T-cell (primary cell): Measurements from ENCODE around the gene SLC13A1. TPM values are rescaled to one million over a fixed set of nuclear protein-coding genes. Genes with fewer than 3 reads are reported as not detected.

Experiments
- ATAC-seq, 4 experiments: fragments of 200-7000 bp in 3 of 4; fragments of 150-1000 bp in 1 of 4; cut with Tn5 transposase; replicated peaks in 1 of 4; 1 replicate in 3 of 4; 2 replicates in 1 of 4; pipeline ENCODE4 v1.10.0; 2021; ENCODE audit warnings: moderate library complexity in 3 of 4, mild to moderate bottlenecking in 2 of 4, moderate number of reproducible peaks in 1 of 4
- CTCF ChIA-PET, 2 donors: fragments of 300-600 bp; sonication (Branson Sonifier 250); formaldehyde crosslinking; loops; one replicate each; lab custom pipeline; 2022; ENCODE audit warnings: antibody characterized with exemption in 2 of 2; lab: Charles Lee
- POLR2A ChIA-PET, 2 donors: fragments of 300-600 bp; sonication (Branson Sonifier 250); formaldehyde crosslinking; loops; one replicate each; lab custom pipeline; 2022; ENCODE audit warnings: antibody characterized with exemption in 2 of 2; lab: Charles Lee
- DNase-seq, 35 experiments: peaks; one replicate each; pipeline versions ENCODE4 v3.0.0 to v3.0.0-alpha.2; 2013 to 2023
- H3K27ac ChIP-seq: one replicate; pipeline ENCODE4 v1.5.1; 2013; ENCODE audit warnings: low read length
- H3K27me3 ChIP-seq, 2 experiments: replicated peaks in 1 of 2; 1 replicate in 1 of 2; 2 replicates in 1 of 2; pipeline versions ENCODE4 v1.6.1 to v1.7.0; 2013; ENCODE audit warnings: low read length in 1 of 2, mixed read lengths in 1 of 2; ENCODE audit not compliant: control insufficient read depth in 2 of 2, insufficient read depth in 2 of 2; ENCODE audit errors: extremely low read depth in 1 of 2
- H3K36me3 ChIP-seq, 2 donors: 1 replicate in 1 of 2; 2 replicates in 1 of 2; pipeline versions ENCODE4 v1.6.1 to v1.7.0; 2013; ENCODE audit warnings: low read length in 1 of 2; ENCODE audit not compliant: control insufficient read depth in 2 of 2, insufficient read depth in 1 of 2; ENCODE audit errors: extremely low read depth in 1 of 2
- H3K4me1 ChIP-seq, 2 experiments: 1 replicate in 1 of 2; 2 replicates in 1 of 2; pipeline versions ENCODE4 v1.6.1 to v1.7.0; 2013; ENCODE audit warnings: low read length in 2 of 2, mixed read lengths in 1 of 2; ENCODE audit not compliant: insufficient read depth in 2 of 2, control insufficient read depth in 1 of 2; ENCODE audit errors: extremely low read depth in 1 of 2
- H3K4me3 ChIP-seq, 2 donors: 1 replicate in 1 of 2; 2 replicates in 1 of 2; pipeline versions ENCODE4 v1.5.1 to v1.7.0; 2013; ENCODE audit warnings: mild to moderate bottlenecking in 2 of 2, low read length in 1 of 2, moderate library complexity in 1 of 2; ENCODE audit not compliant: control insufficient read depth in 1 of 2; ENCODE audit errors: extremely low read depth in 1 of 2
- H3K9me3 ChIP-seq: 2 replicates; pipeline ENCODE4 v1.7.0; 2013
- H3K27ac Mint-ChIP-seq, 2 donors: one replicate each; pipeline ENCODE4 v1.8.0; 2020 to 2021; ENCODE audit warnings: mild to moderate bottlenecking in 2 of 2, mixed read lengths in 2 of 2
- H3K27me3 Mint-ChIP-seq, 2 donors: one replicate each; pipeline ENCODE4 v1.8.0; 2021 to 2022; ENCODE audit warnings: mixed read lengths in 2 of 2
- H3K36me3 Mint-ChIP-seq: one replicate; pipeline ENCODE4 v1.8.0; 2021; ENCODE audit warnings: mixed read lengths
- H3K4me1 Mint-ChIP-seq, 3 donors: one replicate each; pipeline ENCODE4 v1.8.0; 2020 to 2022; ENCODE audit warnings: mixed read lengths in 3 of 3, mild to moderate bottlenecking in 1 of 3
- H3K4me3 Mint-ChIP-seq, 3 donors: one replicate each; pipeline ENCODE4 v1.8.0; 2020 to 2022; ENCODE audit warnings: mild to moderate bottlenecking in 3 of 3, mixed read lengths in 3 of 3, moderate library complexity in 3 of 3
- H3K9me3 Mint-ChIP-seq, 3 donors: one replicate each; pipeline ENCODE4 v1.8.0; 2020 to 2022; ENCODE audit warnings: mixed read lengths in 3 of 3
- WGBS: methylation state at CpG from one replicate; pipeline ENCODE4 v1.1.5; 2013; ENCODE audit warnings: missing lambda C conversion rate; ENCODE audit not compliant: insufficient coverage; 5-methylcytosine and 5-hydroxymethylcytosine counted together
- total RNA-seq, 35 experiments: library from RNA in 6 of 35; stranded (reverse) in 6 of 35; fragments of 120-200 nt in 1 of 35; gene quantifications; one replicate each; pipeline versions ENCODE4 v1.2.1 to v1.2.4 and lab custom pipeline; 2013 to 2026

SLC13A1 gene
- total RNA-seq, 5 donors from 2014 or later (not counting 1 experiment from before 2014, with no cell fraction given): not detected

DNA sequence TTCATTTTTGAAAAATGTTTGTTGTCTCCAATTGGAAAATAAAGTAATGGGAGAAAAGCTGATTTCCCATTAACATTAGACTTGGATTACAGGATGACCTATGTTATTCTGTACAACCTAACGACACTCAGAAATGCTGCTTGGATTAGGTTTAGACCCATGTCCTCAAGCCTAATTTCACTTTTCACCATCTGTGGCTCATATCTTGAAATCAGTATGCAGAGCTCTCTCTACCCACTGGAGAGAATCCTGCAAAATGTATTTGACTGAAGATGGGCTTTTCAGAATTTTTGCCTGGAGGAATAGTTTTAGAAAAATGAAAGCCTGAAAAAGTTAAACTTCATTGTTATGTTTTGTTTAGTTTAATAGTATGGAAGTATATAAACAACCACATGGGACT is 63.8 kb downstream of the SLC13A1 start:
- H3K4me3 ChIP-seq: no peak overlapping the region
- H3K36me3 ChIP-seq: no peaks in the 10 kb centered on the region
- CTCF ChIA-PET: no interaction called here
- H3K27me3 ChIP-seq: no peaks in the 10 kb centered on the region
- Mint-ChIP-seq H3K4me1 (no peaks in the 10 kb centered on the region), H3K27me3 (no peaks in the 10 kb centered on the region), H3K4me3 (no peak overlapping the region), H3K27ac (no peak overlapping the region), H3K36me3 (no peaks in the 10 kb centered on the region), H3K9me3 (peaks cover 0 to 8% (median 6%) of the 10 kb centered on the region in 3 donors)
- no CpG with 5 or more reads among the region's 1 CpG for WGBS
- no peak for DNase-seq
- no peak overlapping the region for H3K27ac ChIP-seq
- POLR2A ChIA-PET: no interaction called here
- H3K9me3 ChIP-seq: no peaks in the 10 kb centered on the region
- H3K4me1 ChIP-seq: no peaks in the 10 kb centered on the region
- ATAC-seq: no peak

DNA sequence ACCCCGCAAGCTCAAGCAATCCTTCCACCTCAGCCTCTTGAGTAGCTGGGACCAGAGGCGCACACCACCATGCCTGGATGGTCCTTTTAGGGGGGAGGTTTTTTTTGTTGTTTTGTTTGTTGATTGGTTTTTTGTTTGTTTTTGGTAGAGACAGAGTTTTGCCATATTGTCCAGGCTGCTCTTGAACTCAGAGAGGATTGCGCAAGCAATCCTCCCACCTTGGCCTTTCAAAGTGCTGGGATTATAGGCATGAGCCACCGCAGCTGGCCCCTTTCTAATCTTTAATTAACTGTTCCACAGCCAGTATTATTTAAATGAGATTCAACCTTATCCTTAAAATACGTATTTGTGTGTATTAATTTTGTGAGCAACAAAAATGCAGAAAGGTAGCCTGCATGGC is 65.8 kb downstream of the SLC13A1 start:
- H3K27me3 Mint-ChIP-seq: no peaks in the 10 kb centered on the region
- H3K4me1 ChIP-seq: no peaks in the 10 kb centered on the region
- H3K9me3 Mint-ChIP-seq: peaks cover 3 to 8% (median 4%) of the 10 kb centered on the region in 3 donors
- no peaks in the 10 kb centered on the region for H3K9me3 ChIP-seq
- no peak for DNase-seq
- H3K4me3 ChIP-seq: no peak overlapping the region
- H3K27ac Mint-ChIP-seq: no peak overlapping the region
- POLR2A ChIA-PET: no interaction called here
- no peaks in the 10 kb centered on the region for H3K4me1 Mint-ChIP-seq
- H3K36me3 Mint-ChIP-seq: no peaks in the 10 kb centered on the region
- H3K4me3 Mint-ChIP-seq: no peak overlapping the region
- no peaks in the 10 kb centered on the region for H3K27me3 ChIP-seq
- CTCF ChIA-PET: no interaction called here
- no peak overlapping the region for H3K27ac ChIP-seq
- H3K36me3 ChIP-seq: no peaks in the 10 kb centered on the region
- ATAC-seq: no peak
- no CpG with 5 or more reads among the region's 5 CpGs for WGBS

DNA sequence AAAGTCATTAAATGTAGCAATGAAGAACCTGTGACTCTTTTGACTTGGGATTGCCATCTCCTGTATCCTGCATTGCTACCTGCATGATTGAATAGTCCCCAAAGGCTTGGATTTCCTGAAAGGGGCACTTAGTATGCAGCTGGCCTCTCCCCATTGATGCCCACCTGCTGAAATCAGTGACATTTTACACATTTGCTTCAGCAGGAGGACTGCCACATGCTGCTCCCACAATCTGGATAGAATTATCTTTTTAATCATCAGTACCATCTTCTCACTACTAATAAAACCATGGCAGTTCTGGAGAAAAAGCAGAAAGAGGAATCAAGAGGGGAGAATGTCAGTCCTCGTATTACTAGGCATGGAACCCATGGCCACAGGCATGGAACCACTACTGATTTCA is 67.8 kb downstream of the SLC13A1 start:
- CTCF ChIA-PET: no interaction called here
- H3K36me3 ChIP-seq: no peaks in the 10 kb centered on the region
- POLR2A ChIA-PET: no interaction called here
- no peak overlapping the region for H3K4me3 ChIP-seq
- ATAC-seq: no peak
- H3K9me3 ChIP-seq: no peaks in the 10 kb centered on the region
- no peak overlapping the region for H3K27ac Mint-ChIP-seq
- H3K9me3 Mint-ChIP-seq: peaks cover 3 to 8% (median 4%) of the 10 kb centered on the region in 3 donors
- no CpG with 5 or more reads among the region's 1 CpG for WGBS
- H3K4me3 Mint-ChIP-seq: no peak overlapping the region
- no peaks in the 10 kb centered on the region for H3K27me3 ChIP-seq
- H3K27me3 Mint-ChIP-seq: no peaks in the 10 kb centered on the region
- DNase-seq: no peak
- no peaks in the 10 kb centered on the region for H3K4me1 ChIP-seq
- no peaks in the 10 kb centered on the region for H3K36me3 Mint-ChIP-seq
- H3K4me1 Mint-ChIP-seq: no peaks in the 10 kb centered on the region
- no peak overlapping the region for H3K27ac ChIP-seq

DNA sequence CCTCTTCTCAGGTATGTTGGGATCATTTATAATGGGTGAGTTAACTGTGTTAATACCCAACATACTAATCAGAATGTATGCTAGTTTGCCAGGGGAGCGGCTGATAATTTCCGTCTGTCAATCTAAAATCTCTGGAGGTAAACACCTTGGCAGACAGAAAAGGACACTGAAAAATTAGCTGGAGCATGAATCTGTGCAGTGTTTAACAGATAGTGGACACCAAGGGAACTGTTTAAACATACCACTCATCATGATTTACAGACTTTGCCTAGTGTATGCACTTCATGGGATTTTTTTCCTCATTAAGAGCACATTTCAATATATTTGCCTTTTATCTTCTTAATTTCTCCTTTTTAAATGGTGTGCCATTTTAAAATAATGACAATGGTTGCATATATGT is 68.2 kb downstream of the SLC13A1 start:
- Histone ChIP-seq H3K27ac (no peak overlapping the region), H3K36me3 (no peaks in the 10 kb centered on the region), H3K9me3 (no peaks in the 10 kb centered on the region), H3K4me3 (no peak overlapping the region), H3K27me3 (no peaks in the 10 kb centered on the region), H3K4me1 (no peaks in the 10 kb centered on the region)
- DNase-seq: no peak
- ChIA-PET CTCF (no interaction called here), POLR2A (no interaction called here)
- H3K27me3 Mint-ChIP-seq: no peaks in the 10 kb centered on the region
- no peaks in the 10 kb centered on the region for H3K4me1 Mint-ChIP-seq
- H3K4me3 Mint-ChIP-seq: no peak overlapping the region
- H3K9me3 Mint-ChIP-seq: peaks cover 3 to 6% (median 4%) of the 10 kb centered on the region in 3 donors
- no peaks in the 10 kb centered on the region for H3K36me3 Mint-ChIP-seq
- no peak for ATAC-seq
- WGBS: 80% methylated on average over 1 of the region's 2 CpGs
- no peak overlapping the region for H3K27ac Mint-ChIP-seq

DNA sequence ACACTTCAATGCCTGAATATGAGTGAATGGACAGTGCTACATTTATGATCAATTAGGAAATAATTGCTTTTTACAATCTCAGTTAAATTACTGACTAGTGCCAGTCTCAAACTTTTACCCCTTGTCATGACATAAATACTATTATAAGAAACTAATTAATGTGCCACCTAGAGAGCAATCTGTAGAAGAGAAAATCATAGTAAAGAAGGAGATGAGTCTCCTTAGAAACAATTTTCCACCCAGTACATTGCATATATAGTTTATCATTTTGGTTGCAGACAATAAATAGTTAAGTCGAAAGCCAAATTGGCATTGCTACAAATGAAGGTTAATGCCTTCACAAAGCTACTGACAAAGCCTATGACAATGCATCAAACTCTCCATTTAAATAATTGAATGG is 68.6 kb downstream of the SLC13A1 start:
- Mint-ChIP-seq H3K36me3 (no peaks in the 10 kb centered on the region), H3K27ac (no peak overlapping the region), H3K9me3 (peaks cover 3 to 4% (median 3%) of the 10 kb centered on the region in 3 donors), H3K27me3 (no peaks in the 10 kb centered on the region), H3K4me3 (no peak overlapping the region), H3K4me1 (no peaks in the 10 kb centered on the region)
- H3K27me3 ChIP-seq: no peaks in the 10 kb centered on the region
- POLR2A ChIA-PET: no interaction called here
- no peaks in the 10 kb centered on the region for H3K4me1 ChIP-seq
- H3K27ac ChIP-seq: no peak overlapping the region
- DNase-seq: no peak
- no peaks in the 10 kb centered on the region for H3K36me3 ChIP-seq
- CTCF ChIA-PET: no interaction called here
- ATAC-seq: no peak
- H3K4me3 ChIP-seq: no peak overlapping the region
- H3K9me3 ChIP-seq: no peaks in the 10 kb centered on the region
- no CpG with 5 or more reads among the region's 1 CpG for WGBS

DNA sequence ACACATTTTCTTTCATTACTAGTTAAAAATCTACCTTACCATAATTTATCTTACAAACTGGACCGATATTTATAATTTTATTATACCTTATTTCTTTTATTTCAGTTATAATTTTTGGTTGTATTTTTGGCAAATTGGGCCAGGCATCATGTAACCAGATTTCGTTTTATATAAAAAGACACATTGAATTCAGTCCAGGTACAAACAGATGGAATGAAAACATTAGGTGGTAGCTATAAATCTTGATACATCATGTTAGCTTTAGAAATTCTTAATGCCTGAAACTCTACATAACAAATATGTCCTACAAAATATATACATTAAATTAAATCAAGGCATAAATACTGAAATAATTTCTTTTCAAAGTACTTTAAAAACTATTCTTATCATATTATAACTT is 73.1 kb downstream of the SLC13A1 start:
- Mint-ChIP-seq H3K9me3 (peaks cover 0 to 7% (median 4%) of the 10 kb centered on the region in 3 donors), H3K27ac (no peak overlapping the region), H3K4me3 (no peak overlapping the region), H3K27me3 (no peaks in the 10 kb centered on the region), H3K4me1 (no peaks in the 10 kb centered on the region), H3K36me3 (no peaks in the 10 kb centered on the region)
- CTCF ChIA-PET: no interaction called here
- Histone ChIP-seq H3K27me3 (no peaks in the 10 kb centered on the region), H3K36me3 (no peaks in the 10 kb centered on the region), H3K27ac (no peak overlapping the region), H3K4me3 (no peak overlapping the region), H3K4me1 (no peaks in the 10 kb centered on the region), H3K9me3 (no peaks in the 10 kb centered on the region)
- ATAC-seq: no peak
- DNase-seq: no peak
- POLR2A ChIA-PET: no interaction called here
- WGBS: no CpG with 5 or more reads among the region's 2 CpGs

DNA sequence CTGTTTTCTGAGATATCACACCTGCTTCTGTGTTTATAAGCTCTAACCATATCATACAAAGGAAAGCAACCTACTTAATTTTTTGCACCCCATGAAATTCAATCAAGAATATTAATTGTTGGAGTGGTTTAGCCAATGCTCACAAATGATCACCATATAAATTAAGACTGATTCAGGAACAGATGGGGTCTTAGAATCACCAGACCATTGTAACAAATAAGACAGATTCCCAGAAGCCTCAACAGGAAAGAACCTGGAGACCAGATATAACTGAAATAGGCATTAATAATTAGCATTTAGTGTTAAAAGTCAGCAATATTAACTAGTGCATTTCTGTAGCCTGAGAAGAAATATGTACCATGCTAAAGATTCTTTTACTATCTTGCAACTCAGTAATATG is 73.6 kb downstream of the SLC13A1 start:
- H3K27me3 Mint-ChIP-seq: no peaks in the 10 kb centered on the region
- no peak overlapping the region for H3K27ac ChIP-seq
- no peak for DNase-seq
- H3K27me3 ChIP-seq: no peaks in the 10 kb centered on the region
- no peak for ATAC-seq
- H3K9me3 ChIP-seq: no peaks in the 10 kb centered on the region
- POLR2A ChIA-PET: no interaction called here
- H3K27ac Mint-ChIP-seq: no peak overlapping the region
- H3K36me3 Mint-ChIP-seq: no peaks in the 10 kb centered on the region
- no peak overlapping the region for H3K4me3 ChIP-seq
- H3K4me1 ChIP-seq: no peaks in the 10 kb centered on the region
- peaks cover 0 to 7% (median 4%) of the 10 kb centered on the region in 3 donors for H3K9me3 Mint-ChIP-seq
- H3K36me3 ChIP-seq: no peaks in the 10 kb centered on the region
- CTCF ChIA-PET: no interaction called here
- H3K4me1 Mint-ChIP-seq: no peaks in the 10 kb centered on the region
- H3K4me3 Mint-ChIP-seq: no peak overlapping the region
